ENCODE measurements around the gene CHD1L. TPM values are rescaled to one million over a fixed set of nuclear protein-coding genes. Genes with fewer than 3 reads are reported as not detected.
"Not testable (repeated sequence)": the region's sequence is repeated elsewhere in the genome, so short reads cannot be mapped to it uniquely, and the experiment has no call there.

The CHD1L gene
- polyA plus RNA-seq, 4 donors, result 46.2 to 50.4 (median 48.2) TPM

- not testable (repeated sequence) for DNase-seq (ENCODE audit: low read depth in 4 of 4, low spot score in 3 of 4)
Measured at GRCh38 chr1:147231032-147231431, 11.5 kb upstream of the CHD1L start.

GRCh38 chr1:147233903-147234302 lies 8.6 kb upstream of the CHD1L start:
- not testable (repeated sequence) for DNase-seq (ENCODE audit: low read depth in 4 of 4, low spot score in 3 of 4)

GRCh38 chr1:147235822-147236221 lies 6.7 kb upstream of the CHD1L start:
- DNase-seq (ENCODE audit: low read depth in 4 of 4, low spot score in 3 of 4), result no peak

- DNase-seq (ENCODE audit: low read depth in 4 of 4, low spot score in 3 of 4), result no peak
Measured at GRCh38 chr1:147236448-147236847, 6.0 kb upstream of the CHD1L start.

GRCh38 chr1:147236959-147237791 lies 5.3 kb upstream of the CHD1L start:
- DNase-seq (ENCODE audit: low read depth in 4 of 4, low spot score in 3 of 4), result no peak

- DNase-seq (ENCODE audit: low read depth in 4 of 4, low spot score in 3 of 4), result no peak
Measured at GRCh38 chr1:147238053-147238902, 4.2 kb upstream of the CHD1L start.

GRCh38 chr1:147238925-147239820 lies 3.3 kb upstream of the CHD1L start:
- DNase-seq (ENCODE audit: low read depth in 4 of 4, low spot score in 3 of 4), result no peak

- not testable (repeated sequence) for DNase-seq (ENCODE audit: low read depth in 4 of 4, low spot score in 3 of 4)
Measured at GRCh38 chr1:147240131-147240721, 2.3 kb upstream of the CHD1L start.

GRCh38 chr1:147241934-147242448 lies 493 bp upstream of the CHD1L start:
- no peak for DNase-seq (ENCODE audit: low read depth in 4 of 4, low spot score in 3 of 4)

GRCh38 chr1:147243228-147243685 lies 773 bp downstream of the CHD1L start:
- DNase-seq (ENCODE audit: low read depth in 4 of 4, low spot score in 3 of 4), result peak in 1 of 4 donors; percentile 41

GRCh38 chr1:147243841-147244240 lies 1.4 kb downstream of the CHD1L start:
- DNase-seq (ENCODE audit: low read depth in 4 of 4, low spot score in 3 of 4), result no peak

- no peak for DNase-seq (ENCODE audit: low read depth in 4 of 4, low spot score in 3 of 4)
Measured at GRCh38 chr1:147245129-147245528, 2.6 kb downstream of the CHD1L start.

GRCh38 chr1:147245586-147246021 lies 3.1 kb downstream of the CHD1L start:
- no peak for DNase-seq (ENCODE audit: low read depth in 4 of 4, low spot score in 3 of 4)

- DNase-seq (ENCODE audit: low read depth in 4 of 4, low spot score in 3 of 4), result no peak
Measured at GRCh38 chr1:147246044-147246690, 3.7 kb downstream of the CHD1L start.

- DNase-seq (ENCODE audit: low read depth in 4 of 4, low spot score in 3 of 4), result no peak
Measured at GRCh38 chr1:147246910-147247655, 4.6 kb downstream of the CHD1L start.

GRCh38 chr1:147247656-147248238 lies 5.3 kb downstream of the CHD1L start:
- DNase-seq (ENCODE audit: low read depth in 4 of 4, low spot score in 3 of 4), result no peak

GRCh38 chr1:147252540-147252939 lies 10.1 kb downstream of the CHD1L start:
- DNase-seq (ENCODE audit: low read depth in 4 of 4, low spot score in 3 of 4), result no peak

- no peak for DNase-seq (ENCODE audit: low read depth in 4 of 4, low spot score in 3 of 4)
Measured at GRCh38 chr1:147260956-147261355, 18.5 kb downstream of the CHD1L start.

All from right renal pelvis (tissue), 4 donors.